Right atrium auricular region (tissue), 2 donors: ENCODE results near the gene ARNT2. TPM values are rescaled to one million over a fixed set of nuclear protein-coding genes. Genes with fewer than 3 reads are reported as not detected.

Experiments
- DNase-seq: peaks from one replicate; pipeline ENCODE4 v3.0.0-alpha.2; 2019; ENCODE audit warnings: low spot score
- H3K27ac ChIP-seq, 2 donors: fragments of 200-600 bp; sonication (generic); 1 replicate in 1 of 2; 2 replicates in 1 of 2; pipeline ENCODE4 v1.5.1; 2016 to 2019
- H3K27me3 ChIP-seq, 2 donors: fragments of 200-600 bp; sonication (generic); one replicate each; pipeline versions ENCODE4 v1.5.1 to v1.6.0; 2017 to 2019
- H3K36me3 ChIP-seq: fragments of 200-600 bp; sonication (generic); one replicate; pipeline ENCODE4 v1.5.1; 2016
- H3K4me1 ChIP-seq, 2 donors: fragments of 200-600 bp; sonication (generic); one replicate each; pipeline versions ENCODE4 v1.5.1 to v1.6.0; 2017 to 2019
- H3K4me3 ChIP-seq, 2 donors: fragments of 200-600 bp; sonication (generic); 1 replicate in 1 of 2; 2 replicates in 1 of 2; pipeline ENCODE4 v1.5.1; 2017 to 2019; ENCODE audit warnings: mild to moderate bottlenecking in 1 of 2, moderate library complexity in 1 of 2
- H3K9me3 ChIP-seq, 2 donors: fragments of 200-600 bp; sonication (generic); one replicate each; pipeline ENCODE4 v1.5.1; 2019
- total RNA-seq, 2 donors: library from RNA; depleted of rRNA; stranded (reverse); fragments of >200 nt; gene quantifications; one replicate each; pipeline ENCODE4 v1.1.0, GENCODE V29; 2016
- TF ChIP-seq, protein P1 (sequence below), 2 donors: fragments of 200-600 bp; sonication (generic); IDR thresholded peaks; one replicate each; pipeline ENCODE4 v1.5.1; 2019; ENCODE audit warnings: antibody characterized with exemption in 2 of 2

ARNT2 gene
- total RNA-seq, 2 donors from 2014 or later, result 4.8 to 8.4 TPM

GRCh38 chr15:80580536-80581260 is 176.5 kb downstream of the ARNT2 start:
- no peaks in the 10 kb centered on the region for H3K27me3 ChIP-seq
- no peak for DNase-seq
- H3K4me3 ChIP-seq, result no peak overlapping the region
- H3K9me3 ChIP-seq, result no peaks in the 10 kb centered on the region
- H3K4me1 ChIP-seq, result no peaks in the 10 kb centered on the region
- H3K27ac ChIP-seq, result no peak overlapping the region
- TF ChIP-seq, protein P1, sequence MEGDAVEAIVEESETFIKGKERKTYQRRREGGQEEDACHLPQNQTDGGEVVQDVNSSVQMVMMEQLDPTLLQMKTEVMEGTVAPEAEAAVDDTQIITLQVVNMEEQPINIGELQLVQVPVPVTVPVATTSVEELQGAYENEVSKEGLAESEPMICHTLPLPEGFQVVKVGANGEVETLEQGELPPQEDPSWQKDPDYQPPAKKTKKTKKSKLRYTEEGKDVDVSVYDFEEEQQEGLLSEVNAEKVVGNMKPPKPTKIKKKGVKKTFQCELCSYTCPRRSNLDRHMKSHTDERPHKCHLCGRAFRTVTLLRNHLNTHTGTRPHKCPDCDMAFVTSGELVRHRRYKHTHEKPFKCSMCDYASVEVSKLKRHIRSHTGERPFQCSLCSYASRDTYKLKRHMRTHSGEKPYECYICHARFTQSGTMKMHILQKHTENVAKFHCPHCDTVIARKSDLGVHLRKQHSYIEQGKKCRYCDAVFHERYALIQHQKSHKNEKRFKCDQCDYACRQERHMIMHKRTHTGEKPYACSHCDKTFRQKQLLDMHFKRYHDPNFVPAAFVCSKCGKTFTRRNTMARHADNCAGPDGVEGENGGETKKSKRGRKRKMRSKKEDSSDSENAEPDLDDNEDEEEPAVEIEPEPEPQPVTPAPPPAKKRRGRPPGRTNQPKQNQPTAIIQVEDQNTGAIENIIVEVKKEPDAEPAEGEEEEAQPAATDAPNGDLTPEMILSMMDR (IDR thresholded peaks at IDR 0.05), result no peak
- no peaks in the 10 kb centered on the region for H3K36me3 ChIP-seq

- Histone ChIP-seq H3K4me3 (no peak overlapping the region), H3K27me3 (no peaks in the 10 kb centered on the region), H3K27ac (no peak overlapping the region), H3K4me1 (no peaks in the 10 kb centered on the region), H3K36me3 (no peaks in the 10 kb centered on the region), H3K9me3 (no peaks in the 10 kb centered on the region)
- TF ChIP-seq, protein P1 (IDR thresholded peaks at IDR 0.05), result no peak
- no peak for DNase-seq
Measured at GRCh38 chr15:80581976-80582375, 177.8 kb downstream of the ARNT2 start.

- Histone ChIP-seq H3K27ac (no peak overlapping the region), H3K9me3 (no peaks in the 10 kb centered on the region), H3K27me3 (no peaks in the 10 kb centered on the region), H3K4me1 (no peaks in the 10 kb centered on the region), H3K4me3 (no peak overlapping the region), H3K36me3 (no peaks in the 10 kb centered on the region)
- no peak for DNase-seq
- TF ChIP-seq, protein P1 (IDR thresholded peaks at IDR 0.05), result no peak
Measured at GRCh38 chr15:80582816-80583423, 178.7 kb downstream of the ARNT2 start.

- no peak for DNase-seq
- Histone ChIP-seq H3K27me3 (no peaks in the 10 kb centered on the region), H3K27ac (no peak overlapping the region), H3K36me3 (no peaks in the 10 kb centered on the region), H3K4me1 (no peaks in the 10 kb centered on the region), H3K9me3 (no peaks in the 10 kb centered on the region), H3K4me3 (no peak overlapping the region)
- TF ChIP-seq, protein P1 (IDR thresholded peaks at IDR 0.05), result no peak
Measured at GRCh38 chr15:80584561-80584964, 180.4 kb downstream of the ARNT2 start.

DNA sequence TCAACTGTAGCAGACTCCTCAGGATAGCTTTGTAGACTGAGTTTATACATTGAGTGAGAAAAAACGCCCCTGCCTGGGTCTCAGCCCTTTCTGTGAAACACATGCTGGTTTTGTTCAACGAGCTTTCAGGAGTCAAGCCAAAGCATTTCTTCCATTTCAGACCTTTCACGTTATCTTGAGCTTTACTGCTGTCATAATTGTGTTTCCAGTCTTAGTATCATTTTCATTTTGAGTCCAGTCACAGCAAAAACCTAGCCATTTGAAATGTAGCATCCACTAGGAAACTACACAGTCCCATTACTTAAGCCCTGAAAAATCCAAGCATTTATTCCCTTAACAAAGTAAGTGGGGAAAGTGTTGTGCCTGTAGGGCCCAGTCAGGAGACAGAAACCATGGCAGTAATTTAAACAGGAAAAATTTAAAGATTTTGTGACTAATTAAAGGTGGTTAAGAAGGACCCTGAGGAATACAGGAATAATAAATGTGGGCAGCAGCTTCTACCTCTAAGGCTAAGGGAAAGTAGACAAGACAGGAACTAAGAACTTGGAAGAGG is 180.9 kb downstream of the ARNT2 start:
- TF ChIP-seq, protein P1 (IDR thresholded peaks at IDR 0.05), result no peak

More for the DNA sequence above, 180.9 kb downstream of the ARNT2 start:
- no peak overlapping the region for H3K27ac ChIP-seq
- no peak for DNase-seq
- no peak overlapping the region for H3K4me3 ChIP-seq
- H3K4me1 ChIP-seq, result no peaks in the 10 kb centered on the region
- no peaks in the 10 kb centered on the region for H3K27me3 ChIP-seq
- no peaks in the 10 kb centered on the region for H3K9me3 ChIP-seq
- no peaks in the 10 kb centered on the region for H3K36me3 ChIP-seq
